ENCODE results near the gene PTPRN2. TPM values are rescaled to one million over a fixed set of nuclear protein-coding genes. Genes with fewer than 3 reads are reported as not detected.

PTPRN2 gene
- polyA plus RNA-seq, 1 experiment = 0.31 TPM

DNA sequence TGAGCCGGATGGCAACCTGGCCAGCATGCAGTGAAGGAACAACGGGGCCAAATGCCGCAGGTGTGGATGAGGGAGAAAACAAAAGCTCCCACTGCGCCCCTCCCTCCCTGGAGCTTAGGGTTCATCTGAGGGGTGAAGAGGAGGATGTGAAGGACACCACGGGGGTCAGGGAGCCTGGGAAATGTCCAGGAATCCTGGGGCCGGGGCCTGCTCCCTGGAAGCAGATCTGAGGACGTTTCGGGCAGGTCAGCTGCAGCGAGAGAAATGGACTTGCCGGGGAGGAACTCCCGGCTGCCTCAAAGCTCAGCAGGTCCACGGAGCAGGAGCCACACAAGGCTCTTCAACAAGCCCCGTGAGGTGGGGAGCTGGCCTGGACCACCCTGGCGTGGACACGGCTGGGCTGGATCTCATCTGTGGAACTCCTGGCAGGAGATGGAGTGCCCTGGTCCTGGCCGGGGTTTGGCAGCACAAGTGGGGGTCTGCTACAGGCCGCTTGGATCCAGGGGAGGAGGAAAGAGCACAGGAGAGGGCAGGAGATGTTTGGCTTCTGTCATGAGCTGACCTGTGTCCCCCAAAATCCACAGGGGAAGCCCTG is 585.0 kb downstream of the PTPRN2 start:
- H3K27me3 ChIP-seq (ENCODE audit: control insufficient read depth, insufficient read depth, low read length) = no peaks in the 10 kb centered on the region
- TF ChIP-seq, protein P1, sequence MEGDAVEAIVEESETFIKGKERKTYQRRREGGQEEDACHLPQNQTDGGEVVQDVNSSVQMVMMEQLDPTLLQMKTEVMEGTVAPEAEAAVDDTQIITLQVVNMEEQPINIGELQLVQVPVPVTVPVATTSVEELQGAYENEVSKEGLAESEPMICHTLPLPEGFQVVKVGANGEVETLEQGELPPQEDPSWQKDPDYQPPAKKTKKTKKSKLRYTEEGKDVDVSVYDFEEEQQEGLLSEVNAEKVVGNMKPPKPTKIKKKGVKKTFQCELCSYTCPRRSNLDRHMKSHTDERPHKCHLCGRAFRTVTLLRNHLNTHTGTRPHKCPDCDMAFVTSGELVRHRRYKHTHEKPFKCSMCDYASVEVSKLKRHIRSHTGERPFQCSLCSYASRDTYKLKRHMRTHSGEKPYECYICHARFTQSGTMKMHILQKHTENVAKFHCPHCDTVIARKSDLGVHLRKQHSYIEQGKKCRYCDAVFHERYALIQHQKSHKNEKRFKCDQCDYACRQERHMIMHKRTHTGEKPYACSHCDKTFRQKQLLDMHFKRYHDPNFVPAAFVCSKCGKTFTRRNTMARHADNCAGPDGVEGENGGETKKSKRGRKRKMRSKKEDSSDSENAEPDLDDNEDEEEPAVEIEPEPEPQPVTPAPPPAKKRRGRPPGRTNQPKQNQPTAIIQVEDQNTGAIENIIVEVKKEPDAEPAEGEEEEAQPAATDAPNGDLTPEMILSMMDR (IDR thresholded peaks at IDR 0.05; ENCODE audit: insufficient read depth, low read depth, low read length) = no peak
- ChIA-PET POLR2A (no interaction called here), CTCF (interaction anchor here (0.9 kb wide), 1 partner anchor 169 kb away, joined by 3 read pairs; no protein-coding TSS in a partner anchor)
- DNase-seq (ENCODE audit: low read depth) = no peak
- H3K4me3 ChIP-seq (ENCODE audit: low read depth, low read length) = no peak overlapping the region
- H3K36me3 ChIP-seq (ENCODE audit: control insufficient read depth, insufficient read depth, low read length) = no peaks in the 10 kb centered on the region

DNA sequence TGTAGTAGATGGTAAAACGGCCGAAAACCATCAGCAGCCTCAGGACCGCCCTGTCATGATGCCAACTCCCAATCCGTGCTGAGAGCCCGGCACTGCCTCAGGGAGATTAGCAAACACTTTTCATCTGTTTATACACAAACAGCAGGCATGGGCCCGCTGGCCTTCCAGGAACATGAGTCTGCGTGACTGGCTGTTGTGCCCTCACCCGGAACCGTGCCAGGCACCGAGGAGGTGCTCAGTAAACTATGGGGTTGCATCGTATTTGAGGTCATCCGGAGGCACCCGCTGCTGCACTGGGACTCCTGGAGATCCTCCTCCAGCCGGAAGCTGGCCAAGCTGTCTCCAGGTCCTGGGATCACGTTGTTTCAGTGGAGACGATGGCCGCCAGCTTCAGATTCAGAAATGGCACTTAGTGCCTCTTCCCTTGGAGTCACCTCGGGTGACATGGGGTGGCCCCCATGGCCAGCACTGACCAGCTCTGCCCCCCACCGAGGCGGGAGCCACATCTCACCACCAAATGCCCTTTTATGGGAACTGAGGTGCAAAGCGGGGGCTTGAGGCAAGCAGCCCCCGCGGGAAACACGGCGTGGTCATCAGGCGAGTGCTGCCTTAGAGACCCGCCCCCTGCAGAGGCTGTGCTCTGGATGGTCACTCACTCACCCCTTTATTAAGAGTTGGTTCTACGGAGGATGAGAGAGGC is 585.9 kb downstream of the PTPRN2 start:
- Histone ChIP-seq H3K36me3 (ENCODE audit: control insufficient read depth, insufficient read depth, low read length) (no peaks in the 10 kb centered on the region), H3K27me3 (ENCODE audit: control insufficient read depth, insufficient read depth, low read length) (no peaks in the 10 kb centered on the region), H3K4me3 (ENCODE audit: low read depth, low read length) (no peak overlapping the region)
- TF ChIP-seq, protein P1 (IDR thresholded peaks at IDR 0.05; ENCODE audit: insufficient read depth, low read depth, low read length) = no peak
- no peak for DNase-seq (ENCODE audit: low read depth)
- ChIA-PET CTCF (interaction anchor here (0.9 kb wide), 1 partner anchor 170 kb away, joined by 3 read pairs; no protein-coding TSS in a partner anchor), POLR2A (no interaction called here)

DNA sequence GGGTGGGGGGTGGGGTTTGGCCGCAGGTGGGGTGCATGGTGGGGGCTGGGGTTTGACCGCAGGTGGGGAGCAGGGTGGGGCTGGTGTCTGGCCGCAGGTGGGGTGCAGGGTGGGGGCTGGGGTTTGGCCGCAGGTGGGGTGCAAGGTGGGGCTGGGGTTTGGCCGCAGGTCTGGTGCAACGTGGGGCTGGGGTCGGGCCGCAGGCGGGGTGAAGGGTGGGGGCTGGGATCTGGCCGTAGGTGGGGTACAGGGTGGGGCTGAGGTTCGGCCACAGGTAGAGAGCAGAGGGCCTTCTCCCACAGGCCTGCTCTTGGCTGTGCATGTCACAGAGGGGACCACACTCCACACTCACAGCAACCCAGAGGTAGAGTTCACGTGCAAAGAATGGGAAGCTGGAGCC is 586.6 kb downstream of the PTPRN2 start:
- CTCF ChIA-PET = no interaction called here
- no peak for DNase-seq (ENCODE audit: low read depth)

DNA sequence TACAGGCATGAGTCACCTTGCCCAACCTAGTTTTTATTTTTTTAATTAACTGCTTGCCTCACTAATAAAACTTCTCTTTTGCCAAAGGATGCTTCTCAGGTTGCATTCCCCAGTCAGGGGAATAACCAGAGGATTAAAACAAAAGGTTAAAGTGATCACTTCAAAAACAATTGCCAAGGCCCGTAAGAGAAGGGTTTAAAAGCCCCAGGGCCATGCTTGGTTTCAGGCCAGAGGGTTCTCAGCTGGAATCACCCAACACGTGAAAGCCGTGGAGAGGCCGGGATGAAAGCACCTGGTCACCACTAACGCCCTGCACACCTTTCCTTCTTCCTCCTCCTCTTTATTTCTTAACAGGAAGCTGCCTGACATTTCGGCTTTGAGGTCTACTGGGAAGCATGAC is 587.5 kb downstream of the PTPRN2 start:
- no peak for DNase-seq (ENCODE audit: low read depth)
- no peak overlapping the region for H3K4me3 ChIP-seq (ENCODE audit: low read depth, low read length)
- no peaks in the 10 kb centered on the region for H3K36me3 ChIP-seq (ENCODE audit: control insufficient read depth, insufficient read depth, low read length)
- ChIA-PET POLR2A (no interaction called here), CTCF (no interaction called here)
- H3K27me3 ChIP-seq (ENCODE audit: control insufficient read depth, insufficient read depth, low read length) = no peaks in the 10 kb centered on the region
- TF ChIP-seq, protein P1 (IDR thresholded peaks at IDR 0.05; ENCODE audit: insufficient read depth, low read depth, low read length) = no peak

More for the DNA sequence above, 586.6 kb downstream of the PTPRN2 start:
- POLR2A ChIA-PET = no interaction called here
- TF ChIP-seq, protein P1 (IDR thresholded peaks at IDR 0.05; ENCODE audit: insufficient read depth, low read depth, low read length) = no peak
- Histone ChIP-seq H3K4me3 (ENCODE audit: low read depth, low read length) (no peak overlapping the region), H3K27me3 (ENCODE audit: control insufficient read depth, insufficient read depth, low read length) (no peaks in the 10 kb centered on the region), H3K36me3 (ENCODE audit: control insufficient read depth, insufficient read depth, low read length) (no peaks in the 10 kb centered on the region)

DNA sequence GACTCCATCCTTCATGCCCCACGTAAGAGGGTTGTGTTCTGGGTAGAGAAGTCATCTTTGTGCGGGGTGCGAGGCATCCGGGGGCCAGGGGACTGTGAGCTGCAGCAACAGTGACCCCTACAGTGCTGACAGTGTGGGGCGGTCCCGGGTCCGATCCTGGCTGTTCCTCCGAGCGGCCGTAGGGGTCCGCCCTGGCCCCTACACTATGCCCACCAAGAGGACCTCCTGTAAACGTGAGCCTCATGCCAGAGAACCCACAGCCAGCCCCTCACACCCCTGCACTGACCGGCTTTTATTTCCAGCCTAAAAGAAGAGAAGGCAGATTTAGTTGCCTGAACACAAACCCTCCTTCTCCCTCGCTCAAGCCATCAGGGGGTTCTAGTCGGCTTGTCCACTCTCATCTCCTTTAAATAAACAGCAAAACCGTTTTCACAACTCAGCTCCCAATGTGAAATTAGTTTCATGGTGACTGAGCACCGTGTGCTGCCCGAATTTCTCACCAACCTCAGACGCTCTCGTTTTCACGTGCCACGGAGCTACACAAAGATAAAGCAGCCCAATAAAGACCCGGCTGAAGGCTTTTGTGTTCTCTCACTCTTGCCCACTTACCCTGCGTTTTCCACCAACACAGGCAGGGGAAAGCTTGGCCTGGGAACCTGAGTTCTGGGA is 588.6 kb downstream of the PTPRN2 start:
- no peak for DNase-seq (ENCODE audit: low read depth)
- TF ChIP-seq, protein P1 (IDR thresholded peaks at IDR 0.05; ENCODE audit: insufficient read depth, low read depth, low read length) = no peak
- CTCF ChIA-PET = no interaction called here
- Histone ChIP-seq H3K27me3 (ENCODE audit: control insufficient read depth, insufficient read depth, low read length) (no peaks in the 10 kb centered on the region), H3K4me3 (ENCODE audit: low read depth, low read length) (no peak overlapping the region), H3K36me3 (ENCODE audit: control insufficient read depth, insufficient read depth, low read length) (no peaks in the 10 kb centered on the region)
- POLR2A ChIA-PET = no interaction called here

Data from BJ (cell line).